ENCODE measurements around the gene CNGA1.

DNA sequence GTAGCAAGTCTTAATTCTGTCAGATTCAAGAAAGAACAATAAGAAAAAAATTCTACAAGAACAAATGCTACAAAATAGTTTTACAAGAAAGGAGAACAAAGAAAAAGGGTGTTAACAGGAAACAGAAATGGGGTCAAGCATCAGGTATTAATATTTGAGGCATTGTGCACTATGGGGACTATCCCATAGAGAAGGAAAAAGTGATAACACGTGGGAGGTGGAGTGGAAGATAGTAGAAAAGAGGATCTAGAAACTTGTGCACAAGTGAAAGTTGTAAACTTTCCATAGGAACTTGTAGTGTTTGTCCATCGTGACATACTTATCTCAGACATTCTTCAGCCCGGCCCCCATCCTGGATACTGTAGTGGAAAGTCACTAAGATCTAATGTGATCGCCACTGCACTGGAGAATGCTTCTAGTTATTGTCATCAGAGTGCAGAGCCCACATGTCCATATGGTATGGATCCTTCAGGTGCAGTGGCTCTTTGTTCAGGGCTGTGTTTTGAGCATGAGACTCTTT lies 86.7 kb downstream of the CNGA1 start:
- TF ChIP-seq, protein P1, sequence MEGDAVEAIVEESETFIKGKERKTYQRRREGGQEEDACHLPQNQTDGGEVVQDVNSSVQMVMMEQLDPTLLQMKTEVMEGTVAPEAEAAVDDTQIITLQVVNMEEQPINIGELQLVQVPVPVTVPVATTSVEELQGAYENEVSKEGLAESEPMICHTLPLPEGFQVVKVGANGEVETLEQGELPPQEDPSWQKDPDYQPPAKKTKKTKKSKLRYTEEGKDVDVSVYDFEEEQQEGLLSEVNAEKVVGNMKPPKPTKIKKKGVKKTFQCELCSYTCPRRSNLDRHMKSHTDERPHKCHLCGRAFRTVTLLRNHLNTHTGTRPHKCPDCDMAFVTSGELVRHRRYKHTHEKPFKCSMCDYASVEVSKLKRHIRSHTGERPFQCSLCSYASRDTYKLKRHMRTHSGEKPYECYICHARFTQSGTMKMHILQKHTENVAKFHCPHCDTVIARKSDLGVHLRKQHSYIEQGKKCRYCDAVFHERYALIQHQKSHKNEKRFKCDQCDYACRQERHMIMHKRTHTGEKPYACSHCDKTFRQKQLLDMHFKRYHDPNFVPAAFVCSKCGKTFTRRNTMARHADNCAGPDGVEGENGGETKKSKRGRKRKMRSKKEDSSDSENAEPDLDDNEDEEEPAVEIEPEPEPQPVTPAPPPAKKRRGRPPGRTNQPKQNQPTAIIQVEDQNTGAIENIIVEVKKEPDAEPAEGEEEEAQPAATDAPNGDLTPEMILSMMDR (IDR thresholded peaks at IDR 0.05; ENCODE audit: low read depth, low read length, missing input control) = no peak
- TF ChIP-seq, protein P2, sequence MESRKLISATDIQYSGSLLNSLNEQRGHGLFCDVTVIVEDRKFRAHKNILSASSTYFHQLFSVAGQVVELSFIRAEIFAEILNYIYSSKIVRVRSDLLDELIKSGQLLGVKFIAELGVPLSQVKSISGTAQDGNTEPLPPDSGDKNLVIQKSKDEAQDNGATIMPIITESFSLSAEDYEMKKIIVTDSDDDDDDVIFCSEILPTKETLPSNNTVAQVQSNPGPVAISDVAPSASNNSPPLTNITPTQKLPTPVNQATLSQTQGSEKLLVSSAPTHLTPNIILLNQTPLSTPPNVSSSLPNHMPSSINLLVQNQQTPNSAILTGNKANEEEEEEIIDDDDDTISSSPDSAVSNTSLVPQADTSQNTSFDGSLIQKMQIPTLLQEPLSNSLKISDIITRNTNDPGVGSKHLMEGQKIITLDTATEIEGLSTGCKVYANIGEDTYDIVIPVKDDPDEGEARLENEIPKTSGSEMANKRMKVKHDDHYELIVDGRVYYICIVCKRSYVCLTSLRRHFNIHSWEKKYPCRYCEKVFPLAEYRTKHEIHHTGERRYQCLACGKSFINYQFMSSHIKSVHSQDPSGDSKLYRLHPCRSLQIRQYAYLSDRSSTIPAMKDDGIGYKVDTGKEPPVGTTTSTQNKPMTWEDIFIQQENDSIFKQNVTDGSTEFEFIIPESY (IDR thresholded peaks at IDR 0.05) = no peak
- TF ChIP-seq GABPA (IDR thresholded peaks at IDR 0.05 in 1 of 2, conservative IDR thresholded peaks at IDR 0.05 in 1 of 2) (no peak), JUND (IDR thresholded peaks at IDR 0.05) (no peak), RAD21 (IDR thresholded peaks at IDR 0.05) (no peak), EGR1 (IDR thresholded peaks at IDR 0.05; ENCODE audit: low read depth in 2 of 2) (no peak), YY1 (IDR thresholded peaks at IDR 0.05) (no peak), SP1 (IDR thresholded peaks at IDR 0.05) (no peak), TAF1 (conservative IDR thresholded peaks at IDR 0.05) (no peak), FOXA1 (IDR thresholded peaks at IDR 0.05) (no peak)
- TF ChIP-seq, protein P3, sequence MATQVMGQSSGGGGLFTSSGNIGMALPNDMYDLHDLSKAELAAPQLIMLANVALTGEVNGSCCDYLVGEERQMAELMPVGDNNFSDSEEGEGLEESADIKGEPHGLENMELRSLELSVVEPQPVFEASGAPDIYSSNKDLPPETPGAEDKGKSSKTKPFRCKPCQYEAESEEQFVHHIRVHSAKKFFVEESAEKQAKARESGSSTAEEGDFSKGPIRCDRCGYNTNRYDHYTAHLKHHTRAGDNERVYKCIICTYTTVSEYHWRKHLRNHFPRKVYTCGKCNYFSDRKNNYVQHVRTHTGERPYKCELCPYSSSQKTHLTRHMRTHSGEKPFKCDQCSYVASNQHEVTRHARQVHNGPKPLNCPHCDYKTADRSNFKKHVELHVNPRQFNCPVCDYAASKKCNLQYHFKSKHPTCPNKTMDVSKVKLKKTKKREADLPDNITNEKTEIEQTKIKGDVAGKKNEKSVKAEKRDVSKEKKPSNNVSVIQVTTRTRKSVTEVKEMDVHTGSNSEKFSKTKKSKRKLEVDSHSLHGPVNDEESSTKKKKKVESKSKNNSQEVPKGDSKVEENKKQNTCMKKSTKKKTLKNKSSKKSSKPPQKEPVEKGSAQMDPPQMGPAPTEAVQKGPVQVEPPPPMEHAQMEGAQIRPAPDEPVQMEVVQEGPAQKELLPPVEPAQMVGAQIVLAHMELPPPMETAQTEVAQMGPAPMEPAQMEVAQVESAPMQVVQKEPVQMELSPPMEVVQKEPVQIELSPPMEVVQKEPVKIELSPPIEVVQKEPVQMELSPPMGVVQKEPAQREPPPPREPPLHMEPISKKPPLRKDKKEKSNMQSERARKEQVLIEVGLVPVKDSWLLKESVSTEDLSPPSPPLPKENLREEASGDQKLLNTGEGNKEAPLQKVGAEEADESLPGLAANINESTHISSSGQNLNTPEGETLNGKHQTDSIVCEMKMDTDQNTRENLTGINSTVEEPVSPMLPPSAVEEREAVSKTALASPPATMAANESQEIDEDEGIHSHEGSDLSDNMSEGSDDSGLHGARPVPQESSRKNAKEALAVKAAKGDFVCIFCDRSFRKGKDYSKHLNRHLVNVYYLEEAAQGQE (IDR thresholded peaks at IDR 0.05) = no peak
- TF ChIP-seq, protein P4, sequence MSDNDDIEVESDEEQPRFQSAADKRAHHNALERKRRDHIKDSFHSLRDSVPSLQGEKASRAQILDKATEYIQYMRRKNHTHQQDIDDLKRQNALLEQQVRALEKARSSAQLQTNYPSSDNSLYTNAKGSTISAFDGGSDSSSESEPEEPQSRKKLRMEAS (IDR thresholded peaks at IDR 0.05) = no peak

Measured in liver (tissue), 3 donors.